NCI-H2107 treated with DMSO at 0.1 percent for 48 hours (cell line): ENCODE results near the gene TNNI3K.
A peak's percentile ranks its signal among the peaks of the same experiment; 100 is the strongest.

Experiments used
- DNase-seq: peaks from one replicate; lab custom pipeline; 2025; ENCODE audit not compliant: unreplicated experiment; lab: John Stamatoyannopoulos, UW

TNNI3K gene

GRCh38 chr1:74485622-74486021 lies 250.4 kb downstream of the TNNI3K start:
- DNase-seq, result no peak

GRCh38 chr1:74486036-74486435 lies 250.8 kb downstream of the TNNI3K start:
- DNase-seq, result no peak

GRCh38 chr1:74496669-74497068 lies 261.5 kb downstream of the TNNI3K start:
- no peak for DNase-seq

GRCh38 chr1:74498901-74499300 lies 263.7 kb downstream of the TNNI3K start:
- DNase-seq, result no peak

- no peak for DNase-seq
Measured at GRCh38 chr1:74502432-74502831, 267.2 kb downstream of the TNNI3K start.

GRCh38 chr1:74502858-74503257 lies 267.7 kb downstream of the TNNI3K start:
- no peak for DNase-seq

- DNase-seq, result peak; percentile 51
Measured at GRCh38 chr1:74504125-74504932, 269.1 kb downstream of the TNNI3K start.

- DNase-seq, result no peak
Measured at GRCh38 chr1:74504933-74505512, 269.8 kb downstream of the TNNI3K start.

GRCh38 chr1:74505928-74506710 lies 270.9 kb downstream of the TNNI3K start:
- no peak for DNase-seq

GRCh38 chr1:74508449-74508848 lies 273.3 kb downstream of the TNNI3K start:
- DNase-seq, result no peak

- no peak for DNase-seq
Measured at GRCh38 chr1:74512170-74512915, 277.2 kb downstream of the TNNI3K start, which contains the start of gene LRRC53. LRRC53 (minus strand) TSS chr1:74512611; CDS start chr1:74483349, 29,262 bp downstream.

- no peak for DNase-seq
Measured at GRCh38 chr1:74513411-74514300, 278.5 kb downstream of the TNNI3K start.

GRCh38 chr1:74517599-74518051 lies 282.4 kb downstream of the TNNI3K start:
- DNase-seq, result no peak

GRCh38 chr1:74522148-74522547 lies 287.0 kb downstream of the TNNI3K start:
- peak; percentile 70 for DNase-seq

- DNase-seq, result no peak
Measured at GRCh38 chr1:74523873-74524480, 288.8 kb downstream of the TNNI3K start.

- no peak for DNase-seq
Measured at GRCh38 chr1:74526708-74527107, 291.5 kb downstream of the TNNI3K start.

- no peak for DNase-seq
Measured at GRCh38 chr1:74528123-74528522, 292.9 kb downstream of the TNNI3K start.

GRCh38 chr1:74530892-74531291 lies 295.7 kb downstream of the TNNI3K start:
- no peak for DNase-seq

GRCh38 chr1:74531796-74532195 lies 296.6 kb downstream of the TNNI3K start:
- no peak for DNase-seq

- DNase-seq, result no peak
Measured at GRCh38 chr1:74534241-74534640, 299.1 kb downstream of the TNNI3K start.
